ENCODE results near the gene CCN5. TPM values are rescaled to one million over a fixed set of nuclear protein-coding genes. Genes with fewer than 3 reads are reported as not detected.
A peak's percentile ranks its signal among the peaks of the same experiment; 100 is the strongest.

CCN5 gene
- total RNA-seq, 1 donor from 2014 or later, result not detected

GRCh38 chr20:44698351-44698750 is 16.8 kb upstream of the CCN5 start:
- peaks cover 5% of the 10 kb centered on the region for H3K27me3 Mint-ChIP-seq (ENCODE audit: insufficient read depth, low read depth)
- Histone ChIP-seq H3K27ac (no peak overlapping the region), H3K4me2 (no peak overlapping the region), H3K9me3 (ENCODE audit: low read depth) (no peaks in the 10 kb centered on the region), H4K20me1 (ENCODE audit: low read depth) (no peaks in the 10 kb centered on the region), H3K27me3 (no peaks in the 10 kb centered on the region), H3K36me3 (no peaks in the 10 kb centered on the region), H3K79me2 (ENCODE audit: low read depth) (no peaks in the 10 kb centered on the region), H3K4me3 (no peak overlapping the region), H2AFZ (replicated peaks) (no peak overlapping the region), H3F3A (ENCODE audit: low read depth) (no peaks in the 10 kb centered on the region), H3K9ac (no peak overlapping the region), H3K4me1 (peaks cover 10% of the 10 kb centered on the region)
- DNase-seq (ENCODE audit: low spot score), result no peak
- H3K4me3 Mint-ChIP-seq, result no peak overlapping the region
- no peaks in the 10 kb centered on the region for H3K36me3 Mint-ChIP-seq
- peaks cover 25% of the 10 kb centered on the region for H3K4me1 Mint-ChIP-seq
- TF ChIP-seq EZH2 (IDR thresholded peaks at IDR 0.05), result no peak
- TF ChIP-seq EZH2phosphoT487 (IDR thresholded peaks at IDR 0.05), result no peak
- TF ChIP-seq CTCF (IDR thresholded peaks at IDR 0.05), result no peak
- no peaks in the 10 kb centered on the region for H3K9me3 Mint-ChIP-seq
- H3K27ac Mint-ChIP-seq, result no peak overlapping the region

- Mint-ChIP-seq H3K27me3 (ENCODE audit: insufficient read depth, low read depth) (peaks cover 9% of the 10 kb centered on the region), H3K4me1 (peaks cover 27% of the 10 kb centered on the region), H3K9me3 (no peaks in the 10 kb centered on the region), H3K27ac (peak overlapping the region; percentile 25), H3K36me3 (no peaks in the 10 kb centered on the region), H3K4me3 (no peak overlapping the region)
- Histone ChIP-seq H3K79me2 (ENCODE audit: low read depth) (no peaks in the 10 kb centered on the region), H3K4me1 (peaks cover 10% of the 10 kb centered on the region), H4K20me1 (ENCODE audit: low read depth) (no peaks in the 10 kb centered on the region), H3K36me3 (no peaks in the 10 kb centered on the region), H3K27me3 (no peaks in the 10 kb centered on the region), H3K4me3 (no peak overlapping the region), H2AFZ (replicated peaks) (no peak overlapping the region), H3K27ac (no peak overlapping the region), H3K9ac (no peak overlapping the region), H3K4me2 (no peak overlapping the region), H3K9me3 (ENCODE audit: low read depth) (no peaks in the 10 kb centered on the region), H3F3A (ENCODE audit: low read depth) (no peaks in the 10 kb centered on the region)
- no peak for DNase-seq (ENCODE audit: low spot score)
- TF ChIP-seq CTCF (IDR thresholded peaks at IDR 0.05) (no peak), EZH2phosphoT487 (IDR thresholded peaks at IDR 0.05) (no peak), EZH2 (IDR thresholded peaks at IDR 0.05) (no peak)
Observed at GRCh38 chr20:44700306-44700705, 14.9 kb upstream of the CCN5 start.

GRCh38 chr20:44701118-44701857 is 13.9 kb upstream of the CCN5 start:
- no peak overlapping the region for H3K4me2 ChIP-seq
- H3K27me3 Mint-ChIP-seq (ENCODE audit: insufficient read depth, low read depth), result peaks cover 9% of the 10 kb centered on the region
- no peak overlapping the region for H3K4me3 ChIP-seq

More at GRCh38 chr20:44701118-44701857, 13.9 kb upstream of the CCN5 start:
- H3K4me3 Mint-ChIP-seq, result no peak overlapping the region
- no peak overlapping the region for H3K9ac ChIP-seq
- H4K20me1 ChIP-seq (ENCODE audit: low read depth), result no peaks in the 10 kb centered on the region
- no peaks in the 10 kb centered on the region for H3K9me3 Mint-ChIP-seq
- H3K9me3 ChIP-seq (ENCODE audit: low read depth), result no peaks in the 10 kb centered on the region
- no peak overlapping the region for H2AFZ ChIP-seq (replicated peaks)
- H3K36me3 Mint-ChIP-seq, result no peaks in the 10 kb centered on the region
- H3K27me3 ChIP-seq, result no peaks in the 10 kb centered on the region
- H3F3A ChIP-seq (ENCODE audit: low read depth), result no peaks in the 10 kb centered on the region
- peak overlapping the region; percentile 68 for H3K27ac Mint-ChIP-seq
- peaks cover 10% of the 10 kb centered on the region for H3K4me1 ChIP-seq
- no peaks in the 10 kb centered on the region for H3K36me3 ChIP-seq
- DNase-seq (ENCODE audit: low spot score), result no peak
- TF ChIP-seq EZH2 (IDR thresholded peaks at IDR 0.05), result no peak
- no peak for TF ChIP-seq EZH2phosphoT487 (IDR thresholded peaks at IDR 0.05)
- no peak for TF ChIP-seq CTCF (IDR thresholded peaks at IDR 0.05)
- H3K4me1 Mint-ChIP-seq, result peaks cover 29% of the 10 kb centered on the region
- no peak overlapping the region for H3K27ac ChIP-seq
- no peaks in the 10 kb centered on the region for H3K79me2 ChIP-seq (ENCODE audit: low read depth)

All from neural progenitor cell (in vitro differentiated cells).